Vagina (tissue), 2 donors: Measurements from ENCODE around the gene RBM10.

Source experiments
- CTCF ChIP-seq, 3 experiments: fragments of 450-650 bp in 2 of 3; fragments of 200-600 bp in 1 of 3; sonication (generic) in 1 of 3; IDR thresholded peaks; one replicate each; pipeline ENCODE4 v1.5.1; 2017 to 2019; ENCODE audit warnings: antibody characterized with exemption in 3 of 3, mild to moderate bottlenecking in 2 of 3, moderate library complexity in 2 of 3
- POLR2A ChIP-seq, 2 donors: fragments of 450-650 bp; IDR thresholded peaks; one replicate each; pipeline ENCODE4 v1.6.1; 2017; ENCODE audit warnings: antibody characterized with exemption in 2 of 2, mild to moderate bottlenecking in 2 of 2, moderate library complexity in 2 of 2
- POLR2AphosphoS5 ChIP-seq, 2 donors: sonication (generic); formaldehyde crosslinking; IDR thresholded peaks; one replicate each; pipeline ENCODE4 v1.9.0; 2017; ENCODE audit warnings: antibody characterized with exemption in 2 of 2, mild to moderate bottlenecking in 2 of 2, low read depth in 1 of 2; ENCODE audit not compliant: insufficient read depth in 1 of 2

- TF ChIP-seq CTCF (IDR thresholded peaks at IDR 0.05) (no peak), POLR2AphosphoS5 (IDR thresholded peaks at IDR 0.05; ENCODE audit: insufficient read depth in 1 of 2, low read depth in 1 of 2) (peak; percentile 13 to 78), POLR2A (IDR thresholded peaks at IDR 0.05) (no peak)
Measured at GRCh38 chrX:47129157-47129898, 15.7 kb upstream of the RBM10 start.
